Measurements from ENCODE around the gene NDUFA1. TPM values are rescaled to one million over a fixed set of nuclear protein-coding genes. Genes with fewer than 3 reads are reported as not detected.

Gene NDUFA1
- total and polyA plus RNA-seq, 2 of the 13 experiments (the other 11 are each of a cell fraction or from before 2014, with no cell fraction given): 150 to 167 TPM

GRCh38 chrX:119852382-119853353, 19.0 kb upstream of the NDUFA1 start, which contains the start of gene UPF3B (continued):
- TF ChIP-seq ZUFSP (CRISPR knock-in tag; IDR thresholded peaks at IDR 0.05; ENCODE audit: borderline replicate concordance) (no peak), PHF21A (CRISPR knock-in tag; IDR thresholded peaks at IDR 0.05) (0 out of 2 replicates have a peak, but pooled peaks have one; percentile 53), ZNF274 (CRISPR knock-in tag; IDR thresholded peaks at IDR 0.05) (no peak), ZNF563 (CRISPR knock-in tag; IDR thresholded peaks at IDR 0.05) (no peak), ZNF616 (CRISPR knock-in tag; IDR thresholded peaks at IDR 0.05; ENCODE audit: low read depth) (no peak), SPEN (CRISPR knock-in tag; IDR thresholded peaks at IDR 0.05; ENCODE audit: low read depth) (peak; percentile 70), ARID2 (CRISPR knock-in tag; IDR thresholded peaks at IDR 0.05; ENCODE audit: borderline replicate concordance) (no peak), CAMTA2 (CRISPR knock-in tag; IDR thresholded peaks at IDR 0.05; ENCODE audit: borderline replicate concordance) (no peak), ZNF652 (CRISPR knock-in tag; IDR thresholded peaks at IDR 0.05; ENCODE audit: borderline replicate concordance, low read depth) (no peak), KDM5A (IDR thresholded peaks at IDR 0.05; ENCODE audit: borderline replicate concordance, low read length) (peak; percentile 76; the same call in 1 of the 2 replicates), CREBL2 (CRISPR knock-in tag; IDR thresholded peaks at IDR 0.05; ENCODE audit: borderline replicate concordance) (no peak), ZNF562 (CRISPR knock-in tag; IDR thresholded peaks at IDR 0.05; ENCODE audit: borderline replicate concordance) (no peak), ZNF784 (CRISPR knock-in tag; IDR thresholded peaks at IDR 0.05; ENCODE audit: borderline replicate concordance) (no peak), ZBTB1 (CRISPR knock-in tag; IDR thresholded peaks at IDR 0.05; ENCODE audit: borderline replicate concordance) (no peak), NONO (IDR thresholded peaks at IDR 0.05) (no peak), NONO (CRISPR knock-in tag; conservative IDR thresholded peaks at IDR 0.05) (no peak), ZSCAN22 (CRISPR knock-in tag; IDR thresholded peaks at IDR 0.05) (no peak), ZNF235 (CRISPR knock-in tag; IDR thresholded peaks at IDR 0.05; ENCODE audit: borderline replicate concordance) (no peak), CHD2 (IDR thresholded peaks at IDR 0.05; ENCODE audit: low read depth, low read length) (peak; percentile 93), MTF2 (CRISPR knock-in tag; IDR thresholded peaks at IDR 0.05; ENCODE audit: borderline replicate concordance) (no peak), RORA (CRISPR knock-in tag; IDR thresholded peaks at IDR 0.05) (no peak)
- TF ChIP-seq, protein P1, sequence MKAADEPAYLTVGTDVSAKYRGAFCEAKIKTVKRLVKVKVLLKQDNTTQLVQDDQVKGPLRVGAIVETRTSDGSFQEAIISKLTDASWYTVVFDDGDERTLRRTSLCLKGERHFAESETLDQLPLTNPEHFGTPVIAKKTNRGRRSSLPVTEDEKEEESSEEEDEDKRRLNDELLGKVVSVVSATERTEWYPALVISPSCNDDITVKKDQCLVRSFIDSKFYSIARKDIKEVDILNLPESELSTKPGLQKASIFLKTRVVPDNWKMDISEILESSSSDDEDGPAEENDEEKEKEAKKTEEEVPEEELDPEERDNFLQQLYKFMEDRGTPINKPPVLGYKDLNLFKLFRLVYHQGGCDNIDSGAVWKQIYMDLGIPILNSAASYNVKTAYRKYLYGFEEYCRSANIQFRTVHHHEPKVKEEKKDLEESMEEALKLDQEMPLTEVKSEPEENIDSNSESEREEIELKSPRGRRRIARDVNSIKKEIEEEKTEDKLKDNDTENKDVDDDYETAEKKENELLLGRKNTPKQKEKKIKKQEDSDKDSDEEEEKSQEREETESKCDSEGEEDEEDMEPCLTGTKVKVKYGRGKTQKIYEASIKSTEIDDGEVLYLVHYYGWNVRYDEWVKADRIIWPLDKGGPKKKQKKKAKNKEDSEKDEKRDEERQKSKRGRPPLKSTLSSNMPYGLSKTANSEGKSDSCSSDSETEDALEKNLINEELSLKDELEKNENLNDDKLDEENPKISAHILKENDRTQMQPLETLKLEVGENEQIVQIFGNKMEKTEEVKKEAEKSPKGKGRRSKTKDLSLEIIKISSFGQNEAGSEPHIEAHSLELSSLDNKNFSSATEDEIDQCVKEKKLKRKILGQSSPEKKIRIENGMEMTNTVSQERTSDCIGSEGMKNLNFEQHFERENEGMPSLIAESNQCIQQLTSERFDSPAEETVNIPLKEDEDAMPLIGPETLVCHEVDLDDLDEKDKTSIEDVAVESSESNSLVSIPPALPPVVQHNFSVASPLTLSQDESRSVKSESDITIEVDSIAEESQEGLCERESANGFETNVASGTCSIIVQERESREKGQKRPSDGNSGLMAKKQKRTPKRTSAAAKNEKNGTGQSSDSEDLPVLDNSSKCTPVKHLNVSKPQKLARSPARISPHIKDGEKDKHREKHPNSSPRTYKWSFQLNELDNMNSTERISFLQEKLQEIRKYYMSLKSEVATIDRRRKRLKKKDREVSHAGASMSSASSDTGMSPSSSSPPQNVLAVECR (CRISPR knock-in tag; IDR thresholded peaks at IDR 0.05; ENCODE audit: borderline replicate concordance): peak; percentile 61; the same call in 1 of the 2 replicates

Data from HepG2 (cell line).